Endothelial cell of hepatic sinusoid (primary cell): ENCODE measurements around the gene DMRT1.
"Not testable (repeated sequence)": the region's sequence is repeated elsewhere in the genome, so short reads cannot be mapped to it uniquely, and the experiment has no call there.

Experiments
- in situ Hi-C: cut with HindIII; loops from 2 replicates; pipeline ENCODE4 v1.10.0; 2017; ENCODE audit warnings: low sequenced_read_pairs

The DMRT1 gene

DNA sequence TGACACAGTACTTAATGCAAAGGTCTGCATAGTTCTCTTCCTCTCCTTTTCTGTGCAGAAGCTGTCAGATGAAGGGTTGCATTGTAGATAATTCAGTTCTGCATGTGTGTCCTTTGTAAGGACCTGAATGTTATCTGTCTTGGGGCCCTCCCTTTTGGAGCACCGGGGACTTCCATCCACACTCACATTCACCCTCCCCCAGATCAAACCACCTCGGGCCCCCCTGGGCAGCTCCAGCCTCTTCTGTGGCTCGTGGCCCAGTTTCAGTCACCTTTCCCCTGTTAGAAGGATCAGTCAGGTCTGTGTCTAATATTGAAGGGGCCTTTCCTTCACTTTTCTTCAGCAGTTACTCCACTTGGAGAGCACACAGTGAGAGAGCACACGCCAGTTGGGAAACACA lies 11.0 kb downstream of the DMRT1 start:
- in situ Hi-C loops = no loop called here

- in situ Hi-C loops = no loop called here
Measured at GRCh38 chr9:859251-859650, 17.8 kb downstream of the DMRT1 start.

DNA sequence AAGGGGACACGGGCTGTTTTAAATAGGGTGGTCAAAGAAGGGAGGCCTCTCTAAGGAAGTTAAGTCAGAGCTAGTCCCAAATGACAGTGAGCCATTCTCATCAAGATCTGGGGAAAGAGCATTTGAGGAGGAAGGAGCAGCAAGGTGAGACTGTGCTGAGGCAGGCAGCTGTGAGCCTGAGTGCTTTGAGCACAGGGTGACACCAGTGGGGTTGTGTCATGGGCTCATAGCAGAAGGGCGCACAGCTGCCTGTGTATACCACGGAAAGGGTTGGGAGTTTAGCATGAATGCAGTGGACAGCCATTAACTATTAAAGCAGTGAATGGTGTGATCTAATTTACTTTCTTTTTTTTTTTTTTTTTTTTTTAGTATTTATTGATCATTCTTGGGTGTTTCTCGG lies 19.2 kb downstream of the DMRT1 start:
- in situ Hi-C loops = no loop called here

GRCh38 chr9:861525-861924 lies 20.0 kb downstream of the DMRT1 start:
- in situ Hi-C loops = not testable (repeated sequence)

GRCh38 chr9:875119-875962 lies 33.8 kb downstream of the DMRT1 start:
- in situ Hi-C loops = loop anchor here (5.0 kb wide), 1 partner anchor 77 kb away; no protein-coding TSS in a partner anchor

DNA sequence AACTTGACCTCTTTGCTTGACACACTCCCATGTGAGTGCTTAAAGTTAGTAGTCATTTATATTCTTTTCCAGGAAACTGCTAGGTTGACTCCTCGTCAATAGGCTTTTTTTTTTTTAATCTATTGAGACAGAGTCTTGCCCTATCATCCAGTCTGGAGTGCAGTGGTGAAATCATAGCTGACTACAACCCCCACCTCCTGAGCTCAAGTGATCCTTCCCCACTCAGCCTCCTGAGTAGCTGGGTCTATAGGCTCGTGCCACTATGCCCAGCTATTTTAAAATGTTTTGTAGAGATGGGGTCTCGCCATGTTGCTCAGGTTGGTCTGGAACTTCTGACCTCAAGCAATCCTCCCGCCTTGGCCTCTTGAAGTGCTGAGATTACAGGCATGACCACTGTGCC lies 34.9 kb downstream of the DMRT1 start:
- in situ Hi-C loops = loop anchor here (5.0 kb wide), 1 partner anchor 76 kb away; no protein-coding TSS in a partner anchor

GRCh38 chr9:878239-878638 lies 36.7 kb downstream of the DMRT1 start:
- in situ Hi-C loops = loop anchor here (5.0 kb wide), 1 partner anchor 74 kb away; no protein-coding TSS in a partner anchor

- in situ Hi-C loops = loop anchor here (5.0 kb wide), 1 partner anchor 38 kb away; the partner anchor contains the start of gene DMRT1
Measured at GRCh38 chr9:880725-881124, 39.2 kb downstream of the DMRT1 start.

DNA sequence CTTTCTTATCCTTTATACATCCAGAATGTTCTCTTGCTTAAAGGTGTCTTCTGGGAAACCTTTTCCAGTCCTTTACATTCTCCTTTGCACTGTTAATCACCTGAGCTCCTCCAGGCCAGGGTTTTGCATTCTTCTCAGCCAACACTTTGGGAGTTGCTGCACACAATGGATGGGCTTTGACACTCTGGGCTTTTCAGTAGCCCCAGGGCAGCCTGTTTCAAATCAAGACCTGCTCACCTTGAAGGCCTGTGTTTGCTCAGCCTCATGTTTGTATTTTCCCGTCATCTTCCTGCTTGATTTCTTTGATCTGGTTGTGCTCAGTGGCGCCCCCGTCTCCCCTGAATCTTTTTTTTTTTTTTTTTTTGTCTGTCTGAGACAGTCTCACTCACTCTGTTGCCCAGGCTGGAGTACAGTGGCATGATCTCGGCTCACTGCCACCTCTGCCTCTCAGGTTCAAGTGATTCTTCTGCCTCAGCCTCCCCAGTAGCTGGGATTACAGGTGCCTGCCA lies 41.0 kb downstream of the DMRT1 start:
- in situ Hi-C loops = loop anchor here (5.0 kb wide), 1 partner anchor 40 kb away; the partner anchor contains the start of gene DMRT1

DNA sequence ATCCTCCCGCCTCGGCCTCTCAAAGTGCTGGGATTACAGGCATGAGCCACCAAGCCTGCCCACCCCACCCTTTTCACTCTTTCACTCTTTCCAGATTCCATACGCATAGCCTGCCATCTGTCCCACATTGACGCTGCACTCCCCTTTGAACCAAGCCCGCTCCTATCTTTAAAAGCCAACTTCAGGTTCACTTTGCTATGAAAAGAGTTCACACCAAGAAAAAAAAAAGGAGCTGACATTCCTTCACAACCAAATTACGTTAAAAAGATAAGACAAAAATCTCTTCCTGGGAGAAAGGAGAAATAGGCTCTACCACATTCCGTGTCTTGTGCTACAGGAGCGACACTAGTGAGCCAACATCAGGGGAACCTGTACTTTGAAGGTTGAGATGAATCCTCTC lies 41.5 kb downstream of the DMRT1 start:
- in situ Hi-C loops = loop anchor here (5.0 kb wide), 1 partner anchor 41 kb away; the partner anchor contains the start of gene DMRT1

DNA sequence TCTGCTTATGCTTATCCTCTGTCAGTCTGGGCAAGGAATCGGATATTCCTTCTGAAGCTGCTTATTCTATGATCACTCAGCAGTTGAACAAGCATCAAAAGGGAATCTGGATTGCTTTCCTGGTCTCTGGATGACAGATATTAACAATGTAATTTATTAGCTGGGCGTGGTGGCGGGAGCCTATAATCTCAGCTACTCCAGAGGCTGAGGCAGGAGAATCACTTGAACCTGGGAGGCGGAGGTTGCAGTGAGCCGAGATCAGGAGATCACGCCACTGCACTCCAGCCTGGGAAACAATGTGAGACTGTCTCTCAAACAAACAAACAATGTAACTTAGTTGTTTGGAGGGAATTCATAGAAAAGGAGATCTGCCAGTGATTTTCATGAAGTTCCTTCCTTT lies 45.4 kb downstream of the DMRT1 start:
- in situ Hi-C loops = loop anchor here (5.0 kb wide), 1 partner anchor 105 kb away; no protein-coding TSS in a partner anchor

- in situ Hi-C loops = no loop called here
Measured at GRCh38 chr9:892123-892522, 50.6 kb downstream of the DMRT1 start.

- in situ Hi-C loops = no loop called here
Measured at GRCh38 chr9:893115-893514, 51.6 kb downstream of the DMRT1 start.

GRCh38 chr9:893843-894420 lies 52.4 kb downstream of the DMRT1 start:
- in situ Hi-C loops = no loop called here

- in situ Hi-C loops = no loop called here
Measured at GRCh38 chr9:899440-900184, 58.1 kb downstream of the DMRT1 start.

DNA sequence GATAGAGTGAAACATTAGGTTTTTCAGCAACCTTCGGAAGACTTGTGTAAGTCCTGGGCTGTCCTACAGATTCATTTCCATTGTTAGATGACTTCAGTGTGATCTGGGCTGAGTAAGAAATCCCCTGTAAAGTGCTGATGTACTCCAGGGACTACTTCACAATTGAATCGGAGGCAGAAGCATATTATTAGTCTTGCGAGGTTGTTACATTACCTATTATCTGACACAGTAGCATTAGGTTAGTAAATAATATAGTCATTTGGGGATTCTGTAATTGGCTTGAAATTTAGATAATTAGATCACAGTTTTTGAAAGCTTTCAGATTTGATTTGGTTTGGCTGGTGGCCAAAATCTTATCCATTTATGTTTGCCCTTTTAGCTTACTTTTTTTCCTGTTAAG lies 62.4 kb downstream of the DMRT1 start:
- in situ Hi-C loops = no loop called here

DNA sequence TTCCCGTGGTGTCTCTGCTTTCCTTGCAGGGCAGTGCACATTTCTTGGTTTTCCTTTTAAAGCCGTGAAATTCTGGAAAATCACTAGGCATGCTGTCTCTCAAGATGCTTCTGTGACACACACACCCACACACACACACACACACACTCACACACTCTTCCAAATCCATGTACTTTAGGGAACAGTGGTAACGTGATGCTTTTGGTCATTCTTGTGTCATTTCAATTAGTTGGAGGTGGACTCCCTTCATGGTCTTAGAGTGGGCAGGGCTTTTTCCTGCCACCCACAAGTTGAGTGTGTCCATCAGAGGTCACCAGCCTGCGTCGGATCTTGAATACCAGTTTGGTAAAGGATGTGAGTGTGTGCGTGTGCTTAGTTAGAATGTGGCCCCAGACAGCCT lies 64.4 kb downstream of the DMRT1 start:
- in situ Hi-C loops = no loop called here

GRCh38 chr9:908536-909205 lies 67.2 kb downstream of the DMRT1 start:
- in situ Hi-C loops = no loop called here

- in situ Hi-C loops = no loop called here
Measured at GRCh38 chr9:911005-911404, 69.5 kb downstream of the DMRT1 start.

GRCh38 chr9:912776-913175 lies 71.3 kb downstream of the DMRT1 start:
- in situ Hi-C loops = no loop called here

DNA sequence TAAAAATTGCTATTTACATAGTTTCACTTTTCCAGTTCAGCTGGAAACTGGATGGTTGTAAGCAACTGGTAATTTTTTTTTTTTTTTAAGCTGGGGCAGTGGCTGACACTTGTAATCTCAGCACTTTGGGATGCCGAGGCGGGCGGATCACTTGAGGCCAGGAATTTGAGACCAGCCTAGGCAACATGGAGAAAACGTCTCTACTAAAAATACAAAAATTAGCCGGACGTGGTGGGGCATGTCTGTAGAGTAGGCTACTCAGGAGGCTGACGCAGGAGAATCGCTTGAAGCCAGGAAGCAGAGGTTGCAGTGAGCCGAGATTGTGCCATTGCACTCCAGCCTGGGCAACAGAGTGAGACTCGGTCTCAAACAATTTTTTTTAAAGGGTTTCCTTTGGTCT lies 72.0 kb downstream of the DMRT1 start:
- in situ Hi-C loops = not testable (repeated sequence)
